DOHH2 (cell line): ENCODE data around the gene TCF20.

ENCODE experiments used
- H3F3A ChIP-seq: fragments of 200-600 bp; sonication (generic), shearing (Covaris generic); 2 replicates; pipeline ENCODE4 v1.6.0; 2016; ENCODE audit warnings: antibody characterized with exemption, mild to moderate bottlenecking; ENCODE audit not compliant: control insufficient read depth, insufficient read depth
- H3K27ac ChIP-seq: fragments of 200-600 bp; sonication (generic); 2 replicates; pipeline ENCODE4 v1.5.1; 2014; ENCODE audit warnings: low read depth, mild to moderate bottlenecking, low read length, moderate library complexity
- H3K27me3 ChIP-seq: fragments of 200-600 bp; sonication (generic); 2 replicates; pipeline ENCODE4 v1.6.1; 2014; ENCODE audit warnings: mild to moderate bottlenecking, low read length, mixed read lengths; ENCODE audit not compliant: control insufficient read depth
- H3K36me3 ChIP-seq: fragments of 200-600 bp; sonication (generic); 2 replicates; pipeline ENCODE4 v1.6.1; 2014; ENCODE audit warnings: mild to moderate bottlenecking, low read length, moderate library complexity, mixed read lengths; ENCODE audit not compliant: control insufficient read depth
- H3K4me1 ChIP-seq: fragments of 200-600 bp; sonication (generic); 2 replicates; pipeline ENCODE4 v1.6.1; 2014; ENCODE audit warnings: mild to moderate bottlenecking, low read length, mixed read lengths; ENCODE audit not compliant: control insufficient read depth
- H3K4me2 ChIP-seq: fragments of 200-600 bp; sonication (generic); 2 replicates; pipeline ENCODE4 v1.6.0; 2014; ENCODE audit warnings: mild to moderate bottlenecking, low read length, moderate library complexity
- H3K4me3 ChIP-seq: fragments of 200-600 bp; sonication (generic); 2 replicates; pipeline ENCODE4 v1.5.1; 2014; ENCODE audit warnings: mild to moderate bottlenecking, low read length, mixed read lengths
- H3K79me2 ChIP-seq: fragments of 200-600 bp; sonication (generic); 2 replicates; pipeline ENCODE4 v1.6.1; 2014; ENCODE audit warnings: mild to moderate bottlenecking, low read length, mixed read lengths; ENCODE audit not compliant: control insufficient read depth
- H3K9me2 ChIP-seq: fragments of 200-600 bp; sonication (generic); replicated peaks from 2 replicates; pipeline ENCODE4 v1.6.1; 2014; ENCODE audit warnings: mild to moderate bottlenecking, low read length, mixed read lengths; ENCODE audit not compliant: control insufficient read depth
- H3K9me3 ChIP-seq: fragments of 200-600 bp; sonication (generic); 2 replicates; pipeline ENCODE4 v1.6.1; 2014; ENCODE audit warnings: antibody characterized with exemption, low read length, mixed read lengths; ENCODE audit not compliant: control insufficient read depth, insufficient read depth
- H4K20me1 ChIP-seq: fragments of 200-600 bp; sonication (generic); 2 replicates; pipeline ENCODE4 v1.6.0; 2014; ENCODE audit warnings: low read depth, mild to moderate bottlenecking, antibody characterized with exemption, low read length, moderate library complexity; ENCODE audit not compliant: control insufficient read depth, insufficient read depth
- EZH2phosphoT487 ChIP-seq: fragments of 200-600 bp; sonication (generic); IDR thresholded peaks from 2 replicates; pipeline ENCODE4 v1.6.1; 2017; ENCODE audit warnings: borderline replicate concordance, mild to moderate bottlenecking, antibody characterized with exemption, low read length, moderate library complexity, mixed read lengths
- TF ChIP-seq, protein P1 (sequence below): fragments of 200-600 bp; sonication (generic); IDR thresholded peaks from one replicate; pipeline ENCODE4 v1.5.1; 2014; ENCODE audit warnings: antibody characterized with exemption, mild to moderate bottlenecking, low read depth, low read length; ENCODE audit not compliant: poor library complexity, severe bottlenecking

The TCF20 gene

DNA sequence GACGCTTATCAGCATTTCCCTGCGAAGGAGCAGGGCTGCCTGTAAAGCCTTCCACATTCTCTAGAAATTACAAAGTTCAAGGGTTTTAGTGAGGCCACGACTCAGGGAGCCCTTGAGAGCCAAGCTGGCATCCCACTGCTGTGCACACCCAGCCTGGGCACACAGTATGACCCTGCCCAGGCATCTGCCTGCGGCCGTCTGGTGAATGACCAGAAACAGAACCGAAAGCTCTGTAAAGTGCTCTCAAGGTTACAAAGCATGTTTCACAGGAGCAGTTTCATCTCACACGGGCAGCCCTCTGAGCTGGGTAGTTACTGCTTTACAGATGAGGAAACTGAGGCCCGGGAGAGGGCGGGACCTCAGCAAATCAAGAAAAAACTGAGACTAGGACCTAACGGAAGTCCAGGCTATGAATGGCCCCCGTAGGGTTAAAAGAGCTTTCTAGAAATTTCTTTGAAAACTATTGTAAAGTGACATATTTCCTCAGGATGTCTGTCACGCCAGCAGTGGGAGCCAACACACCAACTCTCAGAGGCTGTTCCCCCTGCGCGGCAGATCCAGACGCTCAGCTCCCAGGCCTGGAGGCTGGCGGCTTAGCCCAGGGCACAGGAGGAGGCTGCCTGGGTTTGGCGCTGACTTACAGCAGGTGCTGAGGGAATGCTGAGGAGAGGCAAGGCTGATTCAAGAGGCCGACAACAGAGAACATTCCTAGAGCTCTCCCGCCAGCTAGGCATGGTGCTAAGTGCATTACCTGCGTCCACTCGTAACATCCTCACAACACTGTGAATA lies 7.7 kb upstream of the TCF20 start:
- Histone ChIP-seq H3K27me3 (peaks cover 13% of the 10 kb centered on the region), H3K9me3 (no peaks in the 10 kb centered on the region), H4K20me1 (no peaks in the 10 kb centered on the region), H3K4me3 (no peak overlapping the region), H3K9me2 (no peaks in the 10 kb centered on the region), H3K79me2 (no peaks in the 10 kb centered on the region), H3K27ac (no peak overlapping the region), H3F3A (no peaks in the 10 kb centered on the region), H3K36me3 (no peaks in the 10 kb centered on the region), H3K4me2 (no peak overlapping the region), H3K4me1 (no peaks in the 10 kb centered on the region)
- TF ChIP-seq EZH2phosphoT487: no peak
- TF ChIP-seq, protein P1, sequence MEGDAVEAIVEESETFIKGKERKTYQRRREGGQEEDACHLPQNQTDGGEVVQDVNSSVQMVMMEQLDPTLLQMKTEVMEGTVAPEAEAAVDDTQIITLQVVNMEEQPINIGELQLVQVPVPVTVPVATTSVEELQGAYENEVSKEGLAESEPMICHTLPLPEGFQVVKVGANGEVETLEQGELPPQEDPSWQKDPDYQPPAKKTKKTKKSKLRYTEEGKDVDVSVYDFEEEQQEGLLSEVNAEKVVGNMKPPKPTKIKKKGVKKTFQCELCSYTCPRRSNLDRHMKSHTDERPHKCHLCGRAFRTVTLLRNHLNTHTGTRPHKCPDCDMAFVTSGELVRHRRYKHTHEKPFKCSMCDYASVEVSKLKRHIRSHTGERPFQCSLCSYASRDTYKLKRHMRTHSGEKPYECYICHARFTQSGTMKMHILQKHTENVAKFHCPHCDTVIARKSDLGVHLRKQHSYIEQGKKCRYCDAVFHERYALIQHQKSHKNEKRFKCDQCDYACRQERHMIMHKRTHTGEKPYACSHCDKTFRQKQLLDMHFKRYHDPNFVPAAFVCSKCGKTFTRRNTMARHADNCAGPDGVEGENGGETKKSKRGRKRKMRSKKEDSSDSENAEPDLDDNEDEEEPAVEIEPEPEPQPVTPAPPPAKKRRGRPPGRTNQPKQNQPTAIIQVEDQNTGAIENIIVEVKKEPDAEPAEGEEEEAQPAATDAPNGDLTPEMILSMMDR: no peak

DNA sequence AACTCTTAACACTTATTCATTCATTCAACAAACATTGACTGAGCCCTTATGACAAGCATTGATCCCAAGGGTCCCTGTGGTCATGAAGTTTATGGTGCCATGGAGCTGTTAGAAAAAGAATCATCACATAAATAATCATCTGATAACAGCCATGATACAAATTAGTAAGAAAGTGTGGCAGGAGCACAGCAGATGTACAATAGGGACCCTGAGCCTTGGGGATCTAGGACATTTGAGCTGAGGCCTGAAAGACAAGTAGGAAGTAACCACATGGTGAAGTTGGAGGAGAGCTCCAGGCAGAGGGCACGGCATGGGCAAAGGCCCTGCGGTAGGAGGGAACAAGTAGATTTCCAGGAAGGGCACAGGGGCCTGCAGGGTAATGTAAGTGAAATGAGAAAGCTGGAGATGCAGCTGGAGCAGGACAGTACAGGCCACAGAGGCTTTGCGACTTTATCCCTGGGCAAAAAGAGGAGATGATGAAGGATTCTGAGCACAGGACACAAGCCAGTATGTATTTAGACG lies 6.8 kb upstream of the TCF20 start:
- TF ChIP-seq EZH2phosphoT487: no peak
- TF ChIP-seq, protein P1: no peak
- H3K36me3 ChIP-seq: no peaks in the 10 kb centered on the region
- H3K27ac ChIP-seq: no peak overlapping the region
- H3K4me1 ChIP-seq: no peaks in the 10 kb centered on the region
- no peaks in the 10 kb centered on the region for H4K20me1 ChIP-seq
- no peaks in the 10 kb centered on the region for H3K9me3 ChIP-seq
- no peaks in the 10 kb centered on the region for H3K79me2 ChIP-seq
- H3K4me3 ChIP-seq: no peak overlapping the region
- H3F3A ChIP-seq: no peaks in the 10 kb centered on the region
- H3K27me3 ChIP-seq: peaks cover 4% of the 10 kb centered on the region
- no peaks in the 10 kb centered on the region for H3K9me2 ChIP-seq
- H3K4me2 ChIP-seq: no peak overlapping the region

DNA sequence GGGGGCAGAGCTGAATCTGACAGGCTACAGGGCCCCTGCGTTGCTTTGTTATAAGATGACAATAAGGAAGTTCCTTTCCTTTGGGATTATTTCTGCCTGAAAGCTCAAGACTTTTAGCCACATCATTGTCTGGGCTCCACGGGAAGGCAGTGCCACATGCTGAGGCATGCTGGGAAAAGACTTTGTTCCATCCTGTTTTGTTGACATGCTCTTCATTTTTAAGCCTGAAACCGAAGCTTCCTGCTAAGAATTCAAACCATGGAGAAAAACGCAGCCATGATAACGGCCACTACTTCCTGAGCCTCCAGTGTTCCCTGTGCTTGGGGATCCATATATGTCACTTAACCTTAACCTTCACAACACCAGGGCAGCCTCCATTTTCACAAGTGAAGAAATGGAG lies 5.5 kb upstream of the TCF20 start:
- H3K4me3 ChIP-seq: no peak overlapping the region
- no peak overlapping the region for H3K4me2 ChIP-seq
- H3K27me3 ChIP-seq: no peaks in the 10 kb centered on the region
- no peak overlapping the region for H3K27ac ChIP-seq
- no peaks in the 10 kb centered on the region for H3F3A ChIP-seq
- no peaks in the 10 kb centered on the region; the same call in 1 of the 2 replicates for H3K79me2 ChIP-seq
- no peaks in the 10 kb centered on the region for H3K9me2 ChIP-seq
- peaks cover 3% of the 10 kb centered on the region for H3K4me1 ChIP-seq
- TF ChIP-seq, protein P1: no peak
- no peak for TF ChIP-seq EZH2phosphoT487
- H4K20me1 ChIP-seq: no peaks in the 10 kb centered on the region
- no peaks in the 10 kb centered on the region for H3K36me3 ChIP-seq
- H3K9me3 ChIP-seq: no peaks in the 10 kb centered on the region
